ENCODE results near the gene ZNF273.

- no peak for TF ChIP-seq CTCF (IDR thresholded peaks at IDR 0.05)
- TF ChIP-seq POLR2A (IDR thresholded peaks at IDR 0.05) = no peak
These were observed 4.7 kb downstream of the ZNF273 start for GRCh38 chr7:64907641-64908326.
